Raji (cell line): ENCODE measurements around the gene ATG7.

Experiments used
- POLR2A ChIP-seq: IDR thresholded peaks from 2 replicates; pipeline ENCODE4 v1.6.1; 2011; ENCODE audit warnings: low read depth, low read length, control low read depth; ENCODE audit not compliant: insufficient read depth

ATG7 gene

DNA sequence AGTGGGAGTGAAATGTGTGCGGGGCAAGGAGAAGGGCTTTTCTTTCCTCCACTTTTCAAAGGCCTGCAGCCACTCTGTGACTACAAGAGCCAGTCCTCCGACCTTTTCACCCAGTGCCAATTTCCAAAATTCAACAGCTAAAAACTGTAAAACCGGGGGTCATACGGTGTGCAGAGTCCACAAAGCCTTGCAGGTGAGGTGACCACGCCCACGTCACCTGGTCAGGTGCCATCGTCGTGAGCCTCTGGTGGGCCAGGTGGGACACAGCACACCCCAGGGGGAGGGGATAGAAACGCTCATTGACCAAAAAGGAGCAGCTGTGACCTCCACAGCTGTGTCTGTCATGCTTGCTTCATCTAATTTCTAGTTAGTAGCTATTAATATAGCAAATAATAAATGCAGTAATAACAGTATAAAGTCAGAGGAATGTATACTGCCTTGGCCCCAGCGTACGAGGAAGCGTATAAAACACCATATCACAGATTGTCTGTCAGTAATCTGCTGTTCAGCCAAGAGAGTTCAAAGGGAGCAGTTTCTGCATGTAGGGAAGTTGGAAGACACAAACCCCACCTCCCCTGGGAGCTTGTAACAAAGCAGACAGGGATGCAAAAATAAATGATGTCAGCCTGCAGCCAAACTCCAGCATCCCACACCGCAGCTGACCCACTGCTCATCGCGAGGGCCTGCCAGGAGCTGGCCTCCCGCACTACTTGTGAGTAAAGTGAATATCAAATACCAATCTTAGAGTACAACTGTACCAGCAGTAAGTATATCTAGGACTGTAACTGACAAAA, 284.9 kb downstream of the ATG7 start:
- no peak for TF ChIP-seq POLR2A

DNA sequence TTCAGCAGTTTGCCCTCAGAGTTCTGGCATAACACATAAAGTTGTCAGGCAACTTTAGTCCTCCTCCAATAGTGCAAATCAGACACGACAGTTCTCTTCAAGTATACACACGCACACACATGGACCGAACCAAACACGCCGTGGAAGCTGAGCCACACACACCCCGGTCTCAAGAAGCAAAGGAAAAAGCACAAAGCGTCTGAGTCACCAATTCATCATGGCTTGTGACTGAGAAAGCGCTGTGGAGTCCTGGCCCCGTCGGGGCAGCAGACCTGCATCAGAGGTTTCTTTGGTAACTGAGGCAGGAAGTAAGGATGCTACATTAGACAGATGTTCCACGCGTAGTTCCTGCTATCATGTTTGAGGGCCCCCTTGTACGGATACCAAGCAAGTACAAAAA, 285.8 kb downstream of the ATG7 start:
- no peak for TF ChIP-seq POLR2A

DNA sequence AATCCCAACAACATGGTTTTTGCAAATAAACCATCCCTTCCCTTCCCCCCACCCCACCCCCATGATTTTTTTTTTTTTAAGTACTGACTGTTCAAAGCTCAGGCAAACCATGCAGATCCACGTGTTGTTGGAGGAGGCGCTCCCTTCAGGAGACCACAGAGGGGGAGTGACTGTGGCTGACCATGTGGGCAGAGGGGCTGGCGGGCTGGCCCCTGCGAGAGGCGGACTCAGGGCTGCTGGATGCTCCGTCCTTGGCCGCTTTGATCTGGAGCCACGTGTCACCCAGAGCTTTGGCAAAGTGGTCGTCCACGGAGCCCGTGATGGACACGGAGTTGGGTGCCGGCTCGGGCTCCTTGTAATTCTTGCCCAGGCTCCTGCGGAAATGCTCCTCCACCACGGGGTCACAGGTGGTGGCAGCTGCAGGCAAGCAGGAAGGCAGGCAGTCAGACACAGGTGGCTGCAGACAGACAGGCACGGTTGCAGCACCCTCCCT, 286.3 kb downstream of the ATG7 start:
- no peak for TF ChIP-seq POLR2A

DNA sequence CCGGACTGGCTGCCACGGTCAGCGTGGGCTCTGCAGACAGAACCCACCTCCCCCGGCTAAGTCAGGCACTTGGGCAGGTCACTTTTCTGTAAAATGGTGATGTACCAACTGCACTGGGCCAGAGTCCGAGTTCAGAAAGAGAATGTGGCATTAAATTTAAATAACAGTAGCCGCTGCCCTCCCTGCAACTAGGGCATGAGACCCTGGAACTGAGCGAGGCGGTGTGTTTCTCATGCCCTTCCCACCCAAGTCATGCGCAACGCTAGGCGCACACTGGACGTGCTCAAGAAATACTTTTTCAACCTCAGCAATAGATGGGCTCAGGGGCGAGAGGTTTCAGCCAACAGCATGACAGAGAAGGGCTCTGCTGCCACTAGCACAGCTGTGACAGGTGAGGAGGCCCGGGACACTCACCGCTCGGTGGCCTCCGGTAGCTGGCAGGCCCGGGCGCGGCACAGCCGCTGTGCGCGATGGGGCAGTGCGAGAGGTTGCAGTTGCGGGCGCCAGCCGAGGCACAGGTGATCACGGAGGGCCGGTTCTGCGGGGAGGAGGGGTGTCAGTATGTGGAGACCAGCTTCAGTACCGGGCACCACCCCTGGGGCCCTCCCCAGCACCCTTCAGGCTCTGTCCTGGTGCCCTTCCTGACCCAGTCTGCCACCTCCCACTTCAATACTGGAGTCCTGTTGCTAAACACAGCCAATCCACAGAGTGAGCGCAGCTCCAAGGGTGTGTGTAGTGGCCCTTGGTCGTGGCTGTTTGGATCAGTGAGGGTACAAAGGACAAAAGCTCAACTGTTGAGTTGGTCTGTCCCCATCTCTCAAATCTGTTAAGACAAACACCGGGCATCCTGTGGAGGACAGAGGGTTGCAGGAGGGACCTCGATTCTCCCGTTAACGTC, 287.0 kb downstream of the ATG7 start:
- no peak for TF ChIP-seq POLR2A

DNA sequence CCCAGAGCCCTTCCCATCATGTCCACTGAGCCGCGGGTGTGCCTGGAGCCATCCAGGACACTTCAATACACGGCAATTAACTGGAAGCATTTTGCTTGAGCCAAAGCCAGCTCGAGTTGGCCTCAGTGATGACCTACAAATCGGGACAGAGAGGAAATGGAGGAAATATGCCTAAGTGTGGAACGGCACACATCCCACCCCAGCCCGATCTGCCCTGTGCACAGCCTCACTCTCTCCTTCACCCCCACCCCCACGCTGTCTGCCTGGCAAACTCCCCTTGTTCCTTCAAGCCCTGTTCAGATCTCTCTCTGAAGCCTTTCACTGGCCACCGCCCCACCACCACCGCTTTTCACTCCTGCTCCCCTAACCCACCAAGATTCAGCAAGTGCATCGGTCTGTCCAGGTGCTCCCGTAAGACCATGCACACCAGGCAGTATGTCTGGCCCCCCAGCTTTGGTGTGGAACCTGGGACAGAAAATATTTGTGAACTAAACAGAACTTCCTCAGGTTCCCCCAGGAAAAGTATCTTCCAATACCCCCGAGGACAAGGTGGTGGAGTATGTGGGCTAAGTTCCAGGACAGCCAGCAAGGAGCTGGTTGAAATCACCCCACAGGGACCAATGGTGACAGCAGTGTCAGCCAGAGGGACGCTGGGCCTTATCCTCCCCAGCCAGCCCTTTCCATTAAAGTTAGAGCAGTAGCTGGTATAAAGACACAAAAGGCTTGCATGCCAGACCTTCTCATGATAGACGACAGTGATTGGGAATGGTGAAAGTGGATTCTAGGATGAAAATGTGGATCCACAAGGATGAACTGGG, 287.8 kb downstream of the ATG7 start:
- TF ChIP-seq POLR2A: no peak

DNA sequence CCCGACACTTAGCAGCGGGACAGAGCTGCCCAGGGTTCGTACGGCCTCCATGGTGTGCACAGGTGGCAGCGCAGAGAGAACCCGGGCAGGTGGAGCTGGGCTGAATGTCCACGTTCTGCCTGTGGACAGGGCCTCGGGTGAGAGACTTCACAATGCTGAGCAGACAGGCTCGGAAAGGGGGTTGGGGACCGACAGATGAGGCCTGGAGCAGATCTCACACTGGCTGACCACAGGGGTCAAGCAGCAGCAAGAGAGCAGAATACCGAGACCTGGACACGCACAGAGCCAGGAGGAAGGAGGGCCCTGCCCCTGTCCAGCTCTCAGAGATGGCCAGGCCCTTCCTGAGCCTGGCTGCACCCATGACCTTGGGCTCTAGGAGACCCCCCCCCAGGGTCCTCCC, 288.5 kb downstream of the ATG7 start:
- no peak for TF ChIP-seq POLR2A

DNA sequence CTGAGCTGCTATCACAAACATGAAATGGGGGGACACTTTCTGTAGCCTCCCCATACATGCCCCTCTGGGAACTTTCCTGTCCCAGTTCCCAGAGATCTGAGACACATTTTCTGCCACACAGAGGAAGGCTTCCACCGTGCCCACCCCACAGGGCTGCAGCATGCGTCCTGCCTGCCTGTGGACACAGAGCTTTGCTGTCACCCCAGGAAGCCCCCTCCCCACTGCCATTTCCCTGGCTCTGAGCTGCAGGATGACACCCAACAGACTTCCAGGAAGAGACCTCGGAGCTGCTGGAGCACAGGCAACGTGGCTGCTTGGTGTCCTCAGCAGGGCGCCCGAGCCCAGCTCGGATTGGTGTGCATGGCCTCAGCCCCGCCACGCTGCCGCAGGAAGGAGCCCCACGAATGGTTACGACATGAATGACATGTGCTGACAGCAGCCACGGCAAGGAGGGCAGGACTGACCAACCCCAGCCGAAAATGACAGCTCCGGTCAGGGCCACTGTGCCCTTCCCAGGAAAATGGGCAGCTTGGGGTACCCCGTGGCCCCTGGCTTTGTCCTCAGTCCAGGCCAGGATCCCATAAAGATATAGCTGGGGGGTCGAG, 290.2 kb downstream of the ATG7 start:
- TF ChIP-seq POLR2A: no peak

DNA sequence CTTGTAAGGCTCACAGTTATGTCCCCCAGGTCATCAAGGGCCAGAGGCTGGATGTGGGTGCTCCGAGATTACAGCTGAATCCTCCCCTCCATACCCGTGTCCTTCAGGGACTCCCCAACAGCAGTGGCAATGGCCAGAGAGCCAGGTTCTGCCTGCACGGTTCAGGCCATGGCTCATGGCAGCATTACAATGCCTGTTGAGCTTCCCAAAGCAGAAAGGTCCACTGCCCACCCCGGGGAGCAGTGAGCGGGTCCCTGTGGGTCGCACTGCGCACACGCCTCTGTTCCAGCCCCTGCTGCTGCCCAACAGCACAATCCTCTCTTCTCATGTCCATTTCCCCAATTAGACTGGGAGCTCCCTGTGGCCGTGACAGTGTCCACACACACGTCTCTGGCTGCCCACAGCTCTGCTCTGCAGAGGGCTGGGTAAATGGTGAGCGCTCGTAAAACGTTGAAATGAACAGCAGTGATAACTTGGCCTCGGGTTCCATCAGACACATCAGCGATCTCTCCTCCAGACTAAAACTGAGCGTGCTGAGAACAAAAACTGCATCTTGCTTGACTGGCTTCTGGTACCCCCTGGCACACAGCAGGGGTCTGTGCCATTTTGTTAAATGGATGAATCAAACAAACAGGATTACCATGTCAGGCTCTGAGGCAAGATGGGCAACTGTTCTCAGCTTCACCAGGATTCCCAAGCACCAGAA, 291.1 kb downstream of the ATG7 start:
- TF ChIP-seq POLR2A: no peak

DNA sequence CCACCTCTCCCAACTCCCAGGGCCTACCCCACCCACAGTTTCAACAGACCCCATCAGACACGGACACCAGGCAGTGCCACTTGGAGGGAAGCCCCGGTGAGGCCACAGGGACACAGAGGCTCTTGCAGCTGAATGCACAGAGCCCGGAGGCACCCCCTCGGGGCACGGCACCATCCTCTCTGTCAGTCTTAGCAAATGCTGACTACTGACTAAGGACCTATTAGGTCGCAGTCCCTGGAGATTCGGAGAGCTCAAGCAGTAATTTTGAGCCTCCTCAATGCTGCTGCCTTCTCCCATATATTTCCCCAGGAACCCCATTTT, 291.6 kb downstream of the ATG7 start:
- TF ChIP-seq POLR2A: no peak

DNA sequence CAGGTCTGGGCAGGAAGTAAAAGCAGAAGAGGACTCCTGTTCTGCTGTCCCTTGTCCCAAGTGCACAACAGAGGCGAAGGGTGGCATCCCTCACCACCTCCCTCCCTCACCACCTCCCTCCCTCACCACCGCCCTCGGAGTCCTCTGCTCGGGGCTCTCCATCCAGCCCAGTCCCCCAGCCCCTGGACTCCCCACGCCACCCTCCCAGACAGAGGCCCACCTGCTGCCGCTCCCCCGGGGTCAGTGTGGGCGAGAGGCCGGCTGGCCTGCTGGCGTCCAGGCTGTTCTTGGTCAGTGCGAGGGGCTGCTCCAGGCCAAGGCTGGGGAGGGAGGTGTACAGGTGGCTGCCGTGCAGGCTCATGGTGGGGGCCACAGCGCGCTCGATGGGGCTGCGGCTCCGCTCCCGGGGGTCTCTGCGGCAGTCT, 292.4 kb downstream of the ATG7 start:
- TF ChIP-seq POLR2A: no peak

DNA sequence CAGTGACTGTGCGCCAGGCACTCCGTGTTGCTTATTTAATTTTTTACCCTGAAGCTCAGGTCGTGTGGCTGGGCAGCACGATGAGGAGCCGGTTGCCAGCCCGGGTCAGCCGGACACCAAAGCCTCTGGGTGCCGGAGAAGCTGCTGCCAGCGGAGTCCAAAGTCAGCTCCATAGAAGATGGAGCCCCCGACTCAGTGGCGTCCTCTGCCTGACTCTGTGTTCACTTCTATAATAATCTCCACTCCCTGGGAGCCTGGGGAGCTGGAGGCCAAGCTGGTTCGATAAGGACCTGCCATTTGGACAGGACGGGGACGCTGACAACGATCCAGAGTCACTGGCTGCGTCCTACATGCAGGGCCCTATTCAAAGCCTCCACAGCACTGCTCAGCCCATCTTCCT, 292.9 kb downstream of the ATG7 start:
- no peak for TF ChIP-seq POLR2A

DNA sequence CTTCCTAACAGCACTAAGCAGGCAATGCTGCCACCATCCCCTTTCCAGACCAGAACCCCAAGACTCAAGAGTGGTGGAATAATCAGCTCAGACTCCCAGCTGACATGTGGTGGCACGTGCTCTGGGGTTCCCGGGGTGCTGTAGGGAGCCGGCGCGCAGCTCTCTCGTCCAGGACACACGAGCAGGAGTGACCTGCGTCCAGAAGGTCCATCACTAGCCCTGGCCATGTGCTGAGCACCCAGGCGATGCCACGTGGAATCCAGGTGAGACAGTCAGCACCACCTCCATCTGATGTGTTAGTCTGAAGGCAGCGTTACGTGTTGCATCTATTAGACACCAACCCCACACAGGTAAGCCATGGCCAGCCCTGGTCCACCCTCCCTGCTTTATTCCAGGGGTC, 293.3 kb downstream of the ATG7 start:
- no peak for TF ChIP-seq POLR2A

DNA sequence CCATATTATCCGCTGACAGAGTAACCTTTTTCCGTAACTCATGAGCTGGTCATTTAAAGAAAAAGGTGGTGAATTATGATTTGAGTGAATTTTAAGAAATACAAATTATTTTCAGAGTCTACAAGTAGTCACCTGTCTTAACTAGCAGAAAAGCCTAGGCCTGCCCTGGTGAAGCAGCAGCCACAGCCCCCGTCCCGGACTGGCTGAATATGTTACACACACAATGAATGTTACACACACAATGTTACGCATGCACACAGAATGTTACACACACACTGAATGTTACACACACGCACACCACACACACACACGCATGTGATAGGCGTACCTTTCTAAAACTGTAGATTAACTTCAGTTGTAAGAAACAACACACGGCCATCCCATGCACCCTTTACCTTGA, 293.7 kb downstream of the ATG7 start:
- TF ChIP-seq POLR2A: no peak

DNA sequence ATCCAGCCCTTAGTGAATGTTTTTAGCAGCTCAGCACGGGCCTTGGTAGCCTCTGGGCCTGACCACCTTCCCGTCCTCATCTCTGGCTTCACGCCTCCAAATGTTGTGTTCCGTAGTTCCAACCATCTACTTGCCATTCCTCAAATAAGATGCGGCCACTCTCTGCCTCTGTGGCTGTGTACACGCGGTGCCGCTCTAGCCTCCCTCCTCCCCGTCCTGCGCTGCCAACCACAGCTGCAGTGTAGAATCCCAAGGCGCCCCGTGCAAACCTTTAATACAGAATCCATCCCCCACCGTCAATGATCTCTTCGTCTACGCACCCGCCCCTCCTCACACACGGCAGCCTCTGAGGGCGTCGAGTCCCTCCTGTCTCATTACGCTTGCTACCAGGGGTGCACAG, 294.3 kb downstream of the ATG7 start:
- no peak for TF ChIP-seq POLR2A
